Measurements from ENCODE around the gene IKZF1. TPM values are rescaled to one million over a fixed set of nuclear protein-coding genes. Genes with fewer than 3 reads are reported as not detected.

IKZF1 gene
- total RNA-seq, 1 experiment from 2014 or later: 0.77 TPM

DNA sequence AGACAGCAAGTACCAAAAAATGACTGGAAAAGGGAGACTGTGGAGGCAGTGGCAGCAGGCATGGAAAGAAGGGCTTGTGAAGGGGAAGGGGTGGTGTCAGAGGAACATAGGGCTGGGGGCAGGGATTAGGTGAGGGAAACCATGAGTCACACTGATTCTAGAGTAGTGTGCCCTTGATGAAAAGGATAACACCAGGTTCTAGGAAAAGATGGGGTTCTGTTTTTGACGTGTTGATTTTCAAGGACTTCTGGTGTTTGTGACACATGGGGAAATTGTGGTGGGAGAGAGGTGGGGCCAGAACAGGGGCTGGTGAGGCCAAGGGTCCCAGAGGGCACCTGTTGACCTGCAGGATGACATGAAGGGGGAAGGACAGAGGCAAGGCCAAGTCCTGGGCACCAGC, 88.6 kb downstream of the IKZF1 start:
- ChIA-PET POLR2A (no interaction called here), CTCF (no interaction called here)
- H3K36me3 ChIP-seq (ENCODE audit: control insufficient read depth, insufficient read depth, low read length): no peaks in the 10 kb centered on the region
- TF ChIP-seq, protein P1, sequence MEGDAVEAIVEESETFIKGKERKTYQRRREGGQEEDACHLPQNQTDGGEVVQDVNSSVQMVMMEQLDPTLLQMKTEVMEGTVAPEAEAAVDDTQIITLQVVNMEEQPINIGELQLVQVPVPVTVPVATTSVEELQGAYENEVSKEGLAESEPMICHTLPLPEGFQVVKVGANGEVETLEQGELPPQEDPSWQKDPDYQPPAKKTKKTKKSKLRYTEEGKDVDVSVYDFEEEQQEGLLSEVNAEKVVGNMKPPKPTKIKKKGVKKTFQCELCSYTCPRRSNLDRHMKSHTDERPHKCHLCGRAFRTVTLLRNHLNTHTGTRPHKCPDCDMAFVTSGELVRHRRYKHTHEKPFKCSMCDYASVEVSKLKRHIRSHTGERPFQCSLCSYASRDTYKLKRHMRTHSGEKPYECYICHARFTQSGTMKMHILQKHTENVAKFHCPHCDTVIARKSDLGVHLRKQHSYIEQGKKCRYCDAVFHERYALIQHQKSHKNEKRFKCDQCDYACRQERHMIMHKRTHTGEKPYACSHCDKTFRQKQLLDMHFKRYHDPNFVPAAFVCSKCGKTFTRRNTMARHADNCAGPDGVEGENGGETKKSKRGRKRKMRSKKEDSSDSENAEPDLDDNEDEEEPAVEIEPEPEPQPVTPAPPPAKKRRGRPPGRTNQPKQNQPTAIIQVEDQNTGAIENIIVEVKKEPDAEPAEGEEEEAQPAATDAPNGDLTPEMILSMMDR (IDR thresholded peaks at IDR 0.05): no peak
- TF ChIP-seq POLR2AphosphoS5 (IDR thresholded peaks at IDR 0.05; ENCODE audit: low read depth, low read length): no peak
- no peak for TF ChIP-seq SIN3A (IDR thresholded peaks at IDR 0.05; ENCODE audit: borderline replicate concordance, insufficient read depth, low read depth, low read length)
- no TSS peak for BruUV-seq (replicated peaks)
- in situ Hi-C loops (cut with HindIII; ENCODE audit: low pct_unique_long_range_greater_than_20kb, low sequenced_read_pairs): no loop called here
- H3K27ac ChIP-seq (ENCODE audit: low read length): no peak overlapping the region
- DNase-seq (ENCODE audit: low read depth, low spot score): no peak
- no peaks in the 10 kb centered on the region for H3K4me1 ChIP-seq (ENCODE audit: control insufficient read depth, insufficient read depth, low read length)
- no peaks in the 10 kb centered on the region for H3K9me3 ChIP-seq (ENCODE audit: control insufficient read depth, insufficient read depth, low read depth, low read length)
- H3K4me3 ChIP-seq (ENCODE audit: low read depth in 2 of 2, low read length in 2 of 2): no peak overlapping the region
- intact Hi-C loops (cut with micrococcal nuclease; ENCODE audit: unreplicated experiment): no loop called here
- no peak for ATAC-seq
- peaks cover 22% of the 10 kb centered on the region for H3K27me3 ChIP-seq (ENCODE audit: control insufficient read depth, insufficient read depth, low read length)

DNA sequence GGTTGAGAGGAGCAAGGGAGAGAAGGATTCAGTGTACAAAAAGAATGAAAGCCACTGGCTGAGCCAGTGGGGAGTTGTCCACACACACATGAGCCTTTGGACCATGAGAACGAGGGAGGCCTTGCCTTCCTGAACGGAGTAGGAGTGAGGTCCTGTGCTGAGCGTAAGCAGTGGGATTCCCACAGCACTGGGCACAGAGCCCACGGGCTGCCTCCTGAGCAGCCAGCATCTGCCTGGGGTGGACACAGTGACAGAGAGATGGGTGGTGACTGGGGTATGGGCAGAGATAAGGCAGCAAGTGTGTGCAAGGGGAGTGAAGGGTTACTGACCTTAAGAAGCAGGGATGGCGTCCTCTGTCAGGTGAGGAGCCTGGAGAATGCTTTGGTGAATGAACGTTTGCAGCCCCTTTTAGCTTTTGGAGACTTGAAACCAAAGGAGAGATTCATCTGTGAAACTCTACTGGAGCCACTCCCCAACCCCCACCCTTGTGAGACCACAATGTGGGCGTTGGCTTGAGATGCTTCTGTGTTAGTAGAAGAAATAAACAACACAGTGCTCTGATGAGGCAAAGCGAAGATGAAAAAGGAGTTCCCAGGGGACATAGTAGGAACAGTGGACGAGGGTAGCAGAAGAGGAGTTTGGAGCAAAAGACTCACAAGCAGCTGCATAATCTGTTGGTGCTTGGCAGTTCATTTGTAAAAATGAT, 89.2 kb downstream of the IKZF1 start:
- DNase-seq (ENCODE audit: low read depth, low spot score): no peak
- intact Hi-C loops (cut with micrococcal nuclease; ENCODE audit: unreplicated experiment) (no loop called here), in situ Hi-C loops (cut with HindIII; ENCODE audit: low pct_unique_long_range_greater_than_20kb, low sequenced_read_pairs) (no loop called here)
- no peak overlapping the region for H3K27ac ChIP-seq (ENCODE audit: low read length)
- TF ChIP-seq TCF7L2 (IDR thresholded peaks at IDR 0.05; ENCODE audit: low read depth, low read length) (no peak), SIN3A (IDR thresholded peaks at IDR 0.05; ENCODE audit: borderline replicate concordance, insufficient read depth, low read depth, low read length) (no peak), POLR2AphosphoS5 (IDR thresholded peaks at IDR 0.05; ENCODE audit: low read depth, low read length) (no peak)
- TF ChIP-seq, protein P2, sequence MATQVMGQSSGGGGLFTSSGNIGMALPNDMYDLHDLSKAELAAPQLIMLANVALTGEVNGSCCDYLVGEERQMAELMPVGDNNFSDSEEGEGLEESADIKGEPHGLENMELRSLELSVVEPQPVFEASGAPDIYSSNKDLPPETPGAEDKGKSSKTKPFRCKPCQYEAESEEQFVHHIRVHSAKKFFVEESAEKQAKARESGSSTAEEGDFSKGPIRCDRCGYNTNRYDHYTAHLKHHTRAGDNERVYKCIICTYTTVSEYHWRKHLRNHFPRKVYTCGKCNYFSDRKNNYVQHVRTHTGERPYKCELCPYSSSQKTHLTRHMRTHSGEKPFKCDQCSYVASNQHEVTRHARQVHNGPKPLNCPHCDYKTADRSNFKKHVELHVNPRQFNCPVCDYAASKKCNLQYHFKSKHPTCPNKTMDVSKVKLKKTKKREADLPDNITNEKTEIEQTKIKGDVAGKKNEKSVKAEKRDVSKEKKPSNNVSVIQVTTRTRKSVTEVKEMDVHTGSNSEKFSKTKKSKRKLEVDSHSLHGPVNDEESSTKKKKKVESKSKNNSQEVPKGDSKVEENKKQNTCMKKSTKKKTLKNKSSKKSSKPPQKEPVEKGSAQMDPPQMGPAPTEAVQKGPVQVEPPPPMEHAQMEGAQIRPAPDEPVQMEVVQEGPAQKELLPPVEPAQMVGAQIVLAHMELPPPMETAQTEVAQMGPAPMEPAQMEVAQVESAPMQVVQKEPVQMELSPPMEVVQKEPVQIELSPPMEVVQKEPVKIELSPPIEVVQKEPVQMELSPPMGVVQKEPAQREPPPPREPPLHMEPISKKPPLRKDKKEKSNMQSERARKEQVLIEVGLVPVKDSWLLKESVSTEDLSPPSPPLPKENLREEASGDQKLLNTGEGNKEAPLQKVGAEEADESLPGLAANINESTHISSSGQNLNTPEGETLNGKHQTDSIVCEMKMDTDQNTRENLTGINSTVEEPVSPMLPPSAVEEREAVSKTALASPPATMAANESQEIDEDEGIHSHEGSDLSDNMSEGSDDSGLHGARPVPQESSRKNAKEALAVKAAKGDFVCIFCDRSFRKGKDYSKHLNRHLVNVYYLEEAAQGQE (IDR thresholded peaks at IDR 0.05; ENCODE audit: insufficient read depth in 1 of 2, low read depth in 2 of 2, low read length in 1 of 2): no peak
- TF ChIP-seq, protein P1 (IDR thresholded peaks at IDR 0.05): no peak
- BruUV-seq (replicated peaks): no TSS peak
- no peak for ATAC-seq
- no peaks in the 10 kb centered on the region for H3K4me1 ChIP-seq (ENCODE audit: control insufficient read depth, insufficient read depth, low read length)
- CTCF ChIA-PET: no interaction called here
- no peaks in the 10 kb centered on the region for H3K36me3 ChIP-seq (ENCODE audit: control insufficient read depth, insufficient read depth, low read length)
- peaks cover 22% of the 10 kb centered on the region for H3K27me3 ChIP-seq (ENCODE audit: control insufficient read depth, insufficient read depth, low read length)
- H3K4me3 ChIP-seq (ENCODE audit: low read depth in 2 of 2, low read length in 2 of 2): no peak overlapping the region
- POLR2A ChIA-PET: no interaction called here
- H3K9me3 ChIP-seq (ENCODE audit: control insufficient read depth, insufficient read depth, low read depth, low read length): no peaks in the 10 kb centered on the region
